COLO829 (cell line): Measurements from ENCODE around the gene CNNM4.

Experiments
- DNase-seq: peaks from one replicate; pipeline ENCODE4 v3.0.0; 2012; ENCODE audit warnings: low spot score

CNNM4 gene

GRCh38 chr2:96810783-96811192 lies 50.1 kb downstream of the CNNM4 start:
- no peak for DNase-seq

GRCh38 chr2:96811917-96812316 lies 51.2 kb downstream of the CNNM4 start:
- DNase-seq = no peak

GRCh38 chr2:96813656-96814055 lies 53.0 kb downstream of the CNNM4 start:
- no peak for DNase-seq

- peak; percentile 30 for DNase-seq
These were observed 54.8 kb downstream of the CNNM4 start for GRCh38 chr2:96815326-96816126.

- DNase-seq = peak; percentile 93
These were observed 55.6 kb downstream of the CNNM4 start, which contains the start of gene CNNM3 for GRCh38 chr2:96816127-96816835. CNNM3 (plus strand) TSS chr2:96816268; CDS start chr2:96816278, 10 bp downstream.

- DNase-seq = no peak
These were observed 56.4 kb downstream of the CNNM4 start for GRCh38 chr2:96816836-96817702.

GRCh38 chr2:96817882-96818281 lies 57.2 kb downstream of the CNNM4 start:
- DNase-seq = no peak

- DNase-seq = no peak
These were observed 58.6 kb downstream of the CNNM4 start for GRCh38 chr2:96819128-96819875.

GRCh38 chr2:96819876-96820511 lies 59.3 kb downstream of the CNNM4 start:
- DNase-seq = no peak

- no peak for DNase-seq
These were observed 60.5 kb downstream of the CNNM4 start for GRCh38 chr2:96821113-96821675.

- no peak for DNase-seq
These were observed 62.1 kb downstream of the CNNM4 start for GRCh38 chr2:96822786-96823185.

GRCh38 chr2:96823198-96823597 lies 62.5 kb downstream of the CNNM4 start:
- no peak for DNase-seq

- DNase-seq = no peak
These were observed 63.6 kb downstream of the CNNM4 start for GRCh38 chr2:96824079-96824870.

GRCh38 chr2:96825057-96825456 lies 64.4 kb downstream of the CNNM4 start:
- DNase-seq = no peak

- DNase-seq = no peak
These were observed 66.0 kb downstream of the CNNM4 start for GRCh38 chr2:96826546-96827278.

GRCh38 chr2:96828436-96828835 lies 67.7 kb downstream of the CNNM4 start:
- no peak for DNase-seq

- DNase-seq = no peak
These were observed 68.2 kb downstream of the CNNM4 start for GRCh38 chr2:96828874-96829273.

- no peak for DNase-seq
These were observed 69.4 kb downstream of the CNNM4 start for GRCh38 chr2:96830044-96830562.

- no peak for DNase-seq
These were observed 71.0 kb downstream of the CNNM4 start for GRCh38 chr2:96831679-96832078.
